ENCODE results near the gene VPS52.
"Not testable (repeated sequence)": the region's sequence is repeated elsewhere in the genome, so short reads cannot be mapped to it uniquely, and the experiment has no call there.

- not testable (repeated sequence) for TF ChIP-seq POLR2AphosphoS5 (IDR thresholded peaks at IDR 0.05; ENCODE audit: insufficient read depth in 1 of 2, low read depth in 1 of 2); CTCF (IDR thresholded peaks at IDR 0.05); POLR2A (IDR thresholded peaks at IDR 0.05)
Measured at GRCh38 chr6:33262490-33262889, 9.2 kb downstream of the VPS52 start.
